ENCODE data around the gene HS2ST1. TPM values are rescaled to one million over a fixed set of nuclear protein-coding genes. Genes with fewer than 3 reads are reported as not detected.
"Not testable (repeated sequence)": the region's sequence is repeated elsewhere in the genome, so short reads cannot be mapped to it uniquely, and the experiment has no call there.

The HS2ST1 gene
- total RNA-seq, 6 donors from 2014 or later, result 8.4 to 20.3 (median 13.9) TPM

- peaks cover 0 to 5% (median 3%) of the 10 kb centered on the region in 4 donors for H3K36me3 ChIP-seq
- no peak for TF ChIP-seq POLR2A (IDR thresholded peaks at IDR 0.05)
- no peak for TF ChIP-seq EP300 (IDR thresholded peaks at IDR 0.05)
- TF ChIP-seq, protein P1, sequence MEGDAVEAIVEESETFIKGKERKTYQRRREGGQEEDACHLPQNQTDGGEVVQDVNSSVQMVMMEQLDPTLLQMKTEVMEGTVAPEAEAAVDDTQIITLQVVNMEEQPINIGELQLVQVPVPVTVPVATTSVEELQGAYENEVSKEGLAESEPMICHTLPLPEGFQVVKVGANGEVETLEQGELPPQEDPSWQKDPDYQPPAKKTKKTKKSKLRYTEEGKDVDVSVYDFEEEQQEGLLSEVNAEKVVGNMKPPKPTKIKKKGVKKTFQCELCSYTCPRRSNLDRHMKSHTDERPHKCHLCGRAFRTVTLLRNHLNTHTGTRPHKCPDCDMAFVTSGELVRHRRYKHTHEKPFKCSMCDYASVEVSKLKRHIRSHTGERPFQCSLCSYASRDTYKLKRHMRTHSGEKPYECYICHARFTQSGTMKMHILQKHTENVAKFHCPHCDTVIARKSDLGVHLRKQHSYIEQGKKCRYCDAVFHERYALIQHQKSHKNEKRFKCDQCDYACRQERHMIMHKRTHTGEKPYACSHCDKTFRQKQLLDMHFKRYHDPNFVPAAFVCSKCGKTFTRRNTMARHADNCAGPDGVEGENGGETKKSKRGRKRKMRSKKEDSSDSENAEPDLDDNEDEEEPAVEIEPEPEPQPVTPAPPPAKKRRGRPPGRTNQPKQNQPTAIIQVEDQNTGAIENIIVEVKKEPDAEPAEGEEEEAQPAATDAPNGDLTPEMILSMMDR (IDR thresholded peaks at IDR 0.05), result no peak
- no peak for TF ChIP-seq POLR2AphosphoS5 (IDR thresholded peaks at IDR 0.05)
- no peak overlapping the region for H3K4me3 ChIP-seq
- H3K9me3 ChIP-seq, result no peaks in the 10 kb centered on the region
- no peak for ATAC-seq (ENCODE audit: low FRiP score in 2 of 2)
- no peak overlapping the region for H3K27ac ChIP-seq
- H3K27me3 ChIP-seq, result no peaks in the 10 kb centered on the region
- no peaks in the 10 kb centered on the region for H3K4me1 ChIP-seq
- DNase-seq, result no peak
- 90 to 95% methylated on average over 8 of the region's 8 CpGs for WGBS, 2 donors
Observed at GRCh38 chr1:86872086-86872485, 42.3 kb upstream of the HS2ST1 start.

GRCh38 chr1:86875722-86876121 lies 38.7 kb upstream of the HS2ST1 start:
- H3K27me3 ChIP-seq, result no peaks in the 10 kb centered on the region
- H3K36me3 ChIP-seq, result peaks cover 0 to 33% (median 4%) of the 10 kb centered on the region in 4 donors
- H3K9me3 ChIP-seq, result no peaks in the 10 kb centered on the region
- TF ChIP-seq, protein P1 (IDR thresholded peaks at IDR 0.05), result no peak
- TF ChIP-seq POLR2A (IDR thresholded peaks at IDR 0.05), result no peak
- no peak for TF ChIP-seq POLR2AphosphoS5 (IDR thresholded peaks at IDR 0.05)
- TF ChIP-seq EP300 (IDR thresholded peaks at IDR 0.05), result no peak
- DNase-seq (no peak), ATAC-seq (ENCODE audit: low FRiP score in 2 of 2) (no peak)
- WGBS, 2 donors, result 89 to 97% methylated on average over 1 of the region's 1 CpG
- H3K4me3 ChIP-seq, result no peak overlapping the region
- H3K4me1 ChIP-seq, result no peaks in the 10 kb centered on the region
- H3K27ac ChIP-seq, result no peak overlapping the region

DNA sequence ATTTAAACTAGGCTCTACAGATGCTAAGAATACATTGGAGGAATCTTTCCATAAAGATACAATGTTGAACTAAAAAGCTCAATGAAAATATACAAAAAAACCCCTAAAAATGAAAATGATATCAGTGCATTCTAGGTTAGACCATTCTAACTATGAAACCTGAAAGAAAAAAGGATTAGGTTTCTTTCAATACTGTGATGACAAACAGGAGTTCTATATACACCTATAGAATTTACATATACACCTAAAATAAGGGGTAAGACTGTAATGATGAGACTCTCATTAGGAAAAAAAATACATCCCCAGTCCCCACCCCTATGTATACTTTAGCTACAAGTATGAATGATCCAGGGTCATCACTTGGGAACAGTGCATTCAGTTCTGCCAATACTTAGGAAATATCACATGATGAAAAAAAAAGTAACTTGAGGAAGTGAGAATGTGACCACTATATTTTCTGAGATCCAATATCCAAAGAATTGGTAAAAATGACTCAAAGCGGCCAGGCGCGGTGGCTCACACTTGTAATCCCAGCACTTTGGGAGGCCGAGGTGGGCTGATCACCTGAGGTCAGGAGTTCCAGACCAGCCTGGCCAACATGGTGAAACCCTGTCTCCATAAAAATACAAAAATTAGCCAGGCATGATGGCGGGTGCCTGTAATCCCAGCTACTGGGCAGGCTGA lies 26.8 kb upstream of the HS2ST1 start:
- H3K27me3 ChIP-seq, result no peaks in the 10 kb centered on the region
- no peaks in the 10 kb centered on the region for H3K9me3 ChIP-seq
- H3K27ac ChIP-seq, result no peak overlapping the region
- DNase-seq (no peak), ATAC-seq (ENCODE audit: low FRiP score in 2 of 2) (no peak)
- peaks cover 0 to 10% (median 3%) of the 10 kb centered on the region in 4 donors for H3K4me1 ChIP-seq
- H3K36me3 ChIP-seq, result no peaks in the 10 kb centered on the region
- WGBS, 2 donors, result 95 to 96% methylated on average over 5 of the region's 5 CpGs
- no peak overlapping the region for H3K4me3 ChIP-seq
- TF ChIP-seq, protein P1 (IDR thresholded peaks at IDR 0.05), result no peak
- TF ChIP-seq POLR2AphosphoS5 (IDR thresholded peaks at IDR 0.05) (no peak), POLR2A (IDR thresholded peaks at IDR 0.05) (no peak), EP300 (IDR thresholded peaks at IDR 0.05) (no peak)

GRCh38 chr1:86888327-86888726 lies 26.1 kb upstream of the HS2ST1 start:
- ATAC-seq (ENCODE audit: low FRiP score in 2 of 2) (no peak), DNase-seq (no peak)
- Histone ChIP-seq H3K27ac (no peak overlapping the region), H3K4me3 (no peak overlapping the region), H3K9me3 (no peaks in the 10 kb centered on the region), H3K36me3 (no peaks in the 10 kb centered on the region), H3K4me1 (peaks cover 0 to 9% (median 3%) of the 10 kb centered on the region in 4 donors), H3K27me3 (no peaks in the 10 kb centered on the region)
- TF ChIP-seq POLR2A (IDR thresholded peaks at IDR 0.05) (no peak), POLR2AphosphoS5 (IDR thresholded peaks at IDR 0.05) (no peak), EP300 (IDR thresholded peaks at IDR 0.05) (no peak)
- TF ChIP-seq, protein P1 (IDR thresholded peaks at IDR 0.05), result no peak
- 97 to 98% methylated on average over 5 of the region's 5 CpGs for WGBS, 2 donors

- not testable (repeated sequence) for H3K4me1 ChIP-seq; H3K27ac ChIP-seq; H3K9me3 ChIP-seq; ATAC-seq (ENCODE audit: low FRiP score in 2 of 2); H3K27me3 ChIP-seq; H3K4me3 ChIP-seq
- peaks cover 4 to 17% (median 11%) of the 10 kb centered on the region in 4 donors for H3K36me3 ChIP-seq
- WGBS, 2 donors, result no CpG with 5 or more reads among the region's 33 CpGs
- peak in 1 of 2 donors; percentile 57 for DNase-seq
Observed at GRCh38 chr1:86899401-86899800, 15.0 kb upstream of the HS2ST1 start.

Data from upper lobe of left lung (tissue), 6 donors.